Psoas muscle (tissue), 8 donors: ENCODE results near the gene ACTL6B. TPM values are rescaled to one million over a fixed set of nuclear protein-coding genes. Genes with fewer than 3 reads are reported as not detected.
"Not testable (repeated sequence)": the region's sequence is repeated elsewhere in the genome, so short reads cannot be mapped to it uniquely, and the experiment has no call there.

Experiments used
- ATAC-seq, 4 donors: fragments of 200-7000 bp; cut with Tn5 transposase; one replicate each; pipeline ENCODE4 v1.9.1; 2020; ENCODE audit warnings: moderate library complexity in 3 of 4, mild to moderate bottlenecking in 2 of 4
- DNase-seq, 2 donors: peaks; one replicate each; pipeline ENCODE4 v3.0.0-alpha.2; 2020
- H3K27ac ChIP-seq: fragments of 200-600 bp; one replicate; pipeline ENCODE4 v1.8.0; 2022
- H3K27me3 ChIP-seq, 3 donors: fragments of 200-600 bp in 1 of 3; one replicate each; pipeline versions ENCODE4 v1.6.1 to v1.8.0; 2013 to 2022; ENCODE audit warnings: low read length in 2 of 3, mild to moderate bottlenecking in 2 of 3, moderate library complexity in 1 of 3; ENCODE audit not compliant: insufficient read depth in 3 of 3
- H3K36me3 ChIP-seq, 2 donors: fragments of 200-600 bp in 1 of 2; one replicate each; pipeline versions ENCODE4 v1.6.1 to v1.8.0; 2013 to 2022; ENCODE audit warnings: low read depth in 1 of 2, mild to moderate bottlenecking in 1 of 2, moderate library complexity in 1 of 2; ENCODE audit not compliant: insufficient read depth in 1 of 2
- H3K4me1 ChIP-seq: fragments of 200-600 bp; one replicate; pipeline ENCODE4 v1.8.0; 2022
- H3K4me3 ChIP-seq: fragments of 200-600 bp; one replicate; pipeline ENCODE4 v1.8.0; 2022; ENCODE audit warnings: mild to moderate bottlenecking
- H3K9me3 ChIP-seq: fragments of 200-600 bp; one replicate; pipeline ENCODE4 v1.8.0; 2022
- WGBS, 3 donors: extraction: QIAGEN DNeasy Blood & Tissue Kit; methylation state at CpG; one replicate each; pipeline versions ENCODE4 v1.1.6 to v1.1.7; 2013; 5-methylcytosine and 5-hydroxymethylcytosine counted together
- intact Hi-C, 2 donors: fragments of 100-400 bp; cut with DNase I; formaldehyde crosslinking; loops; one replicate each; pipeline versions ENCODE4 v1.11.0 to v1.14.2; 2022
- polyA plus RNA-seq, 3 donors: library from polyadenylated mRNA; stranded (reverse); fragments of 200-250 nt; gene quantifications; one replicate each; pipeline ENCODE4 v1.2.3, GENCODE V29; 2013
- total RNA-seq, 4 donors: library from RNA; stranded (reverse); fragmentation: NEBNext Ultra II Directional in 2 of 4; extraction: Animal tissue kit (Norgen Biotek cat#: 25700) in 2 of 4; gene quantifications; one replicate each; pipeline versions ENCODE4 v1.2.1 to v1.2.4, GENCODE V29; 2021 to 2023
- TF ChIP-seq, protein P1 (sequence below): fragments of 200-600 bp; IDR thresholded peaks from one replicate; pipeline ENCODE4 v1.8.0; 2022; ENCODE audit warnings: antibody characterized with exemption
- donor health status: healthy with polysubstance abuse.
- donor health status: DM: no; HTN: no; CAD: no; lungs with moderate emphysema.
- donor health status: Bipolar disorder and iron deficiency.
- donor health status: healthy.
- donor health status: DM: yes; HTN: yes; CAD: no.
- donor health status: DM: no; HTN: no; CAD: no.
- donor health status: DM: no; HTN: no; CAD: no.
- donor health status: DM: yes; HTN: yes; CAD: no.

Gene ACTL6B
- total and polyA plus RNA-seq, 7 donors: 0.03 TPM; not detected in 6

DNA sequence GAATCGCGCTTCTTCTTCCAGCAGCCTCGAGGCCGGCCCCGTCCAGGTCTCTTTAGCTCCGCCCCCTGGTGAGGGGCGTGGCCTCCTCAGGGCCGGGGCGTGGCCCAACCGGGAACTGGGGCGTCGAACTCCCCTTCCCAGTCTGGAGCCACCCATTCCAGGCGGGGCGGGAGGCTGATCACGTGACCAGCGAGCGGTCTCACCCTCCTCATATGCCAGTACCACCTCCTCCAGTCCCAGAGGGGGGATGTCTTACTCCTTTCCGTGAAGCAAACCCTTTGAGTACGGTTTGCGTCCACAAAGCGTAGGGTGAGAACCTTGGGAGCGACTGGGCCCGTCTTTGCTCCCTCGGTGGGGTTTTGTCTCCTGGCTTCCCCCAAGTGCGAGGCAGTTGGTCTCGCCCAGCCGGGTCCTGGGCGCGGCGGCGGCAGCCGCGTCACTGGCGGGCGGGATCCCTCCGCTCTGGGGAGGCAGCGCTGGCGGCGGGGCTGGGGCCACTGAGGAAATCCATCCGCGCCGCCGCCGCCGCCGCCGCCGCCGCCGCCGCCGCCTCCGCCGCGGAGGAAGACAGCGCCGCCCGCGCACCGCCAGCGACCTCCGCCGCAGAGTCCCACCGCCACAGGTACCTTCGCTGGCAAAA is 17.2 kb upstream of the ACTL6B start, which contains the start of gene GNB2:
GNB2 (plus strand) TSS at position 439 of the 640 bp plus-strand sequence. CDS start 2,526 bp downstream, outside the sequence.
- Histone ChIP-seq H3K9me3 (no peaks in the 10 kb centered on the region), H3K4me3 (peak within 1 kb of the TSS; percentile 92), H3K27me3 (no peaks in the 10 kb centered on the region), H3K27ac (peak within 1 kb of the TSS; percentile 97), H3K4me1 (no peaks in the 10 kb centered on the region), H3K36me3 (peaks cover 0 to 22% of the 10 kb centered on the region in 2 donors)
- peak; percentile 89 to 94 (median 92) for ATAC-seq
- 0 to 1% (median 1%) methylated on average over 23 to 65 of the region's 65 CpGs for WGBS, 3 donors
- TF ChIP-seq, protein P1, sequence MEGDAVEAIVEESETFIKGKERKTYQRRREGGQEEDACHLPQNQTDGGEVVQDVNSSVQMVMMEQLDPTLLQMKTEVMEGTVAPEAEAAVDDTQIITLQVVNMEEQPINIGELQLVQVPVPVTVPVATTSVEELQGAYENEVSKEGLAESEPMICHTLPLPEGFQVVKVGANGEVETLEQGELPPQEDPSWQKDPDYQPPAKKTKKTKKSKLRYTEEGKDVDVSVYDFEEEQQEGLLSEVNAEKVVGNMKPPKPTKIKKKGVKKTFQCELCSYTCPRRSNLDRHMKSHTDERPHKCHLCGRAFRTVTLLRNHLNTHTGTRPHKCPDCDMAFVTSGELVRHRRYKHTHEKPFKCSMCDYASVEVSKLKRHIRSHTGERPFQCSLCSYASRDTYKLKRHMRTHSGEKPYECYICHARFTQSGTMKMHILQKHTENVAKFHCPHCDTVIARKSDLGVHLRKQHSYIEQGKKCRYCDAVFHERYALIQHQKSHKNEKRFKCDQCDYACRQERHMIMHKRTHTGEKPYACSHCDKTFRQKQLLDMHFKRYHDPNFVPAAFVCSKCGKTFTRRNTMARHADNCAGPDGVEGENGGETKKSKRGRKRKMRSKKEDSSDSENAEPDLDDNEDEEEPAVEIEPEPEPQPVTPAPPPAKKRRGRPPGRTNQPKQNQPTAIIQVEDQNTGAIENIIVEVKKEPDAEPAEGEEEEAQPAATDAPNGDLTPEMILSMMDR: no peak
- peak; percentile 99 to 100 for DNase-seq
- intact Hi-C loops: loop anchor here (5.0 kb wide), 2 partner anchors 46 to 61 kb away; partner anchors contain the start of gene MOSPD3 (in 2 of the 2)

GRCh38 chr7:100671353-100672327 is 15.4 kb upstream of the ACTL6B start:
- peaks cover 0 to 5% of the 10 kb centered on the region in 2 donors for H3K36me3 ChIP-seq
- H3K9me3 ChIP-seq: no peaks in the 10 kb centered on the region
- intact Hi-C loops: loop anchor here (5.0 kb wide), 2 partner anchors 44 to 59 kb away; partner anchors contain the start of gene MOSPD3 (in 2 of the 2)
- H3K4me3 ChIP-seq: no peak overlapping the region
- H3K27me3 ChIP-seq: no peaks in the 10 kb centered on the region
- WGBS, 3 donors: 83 to 86% (median 85%) methylated on average over 18 of the region's 18 CpGs
- TF ChIP-seq, protein P1: no peak
- peak in 1 of 2 donors; percentile 2 for DNase-seq
- no peaks in the 10 kb centered on the region for H3K4me1 ChIP-seq
- no peak for ATAC-seq
- no peak overlapping the region for H3K27ac ChIP-seq

DNA sequence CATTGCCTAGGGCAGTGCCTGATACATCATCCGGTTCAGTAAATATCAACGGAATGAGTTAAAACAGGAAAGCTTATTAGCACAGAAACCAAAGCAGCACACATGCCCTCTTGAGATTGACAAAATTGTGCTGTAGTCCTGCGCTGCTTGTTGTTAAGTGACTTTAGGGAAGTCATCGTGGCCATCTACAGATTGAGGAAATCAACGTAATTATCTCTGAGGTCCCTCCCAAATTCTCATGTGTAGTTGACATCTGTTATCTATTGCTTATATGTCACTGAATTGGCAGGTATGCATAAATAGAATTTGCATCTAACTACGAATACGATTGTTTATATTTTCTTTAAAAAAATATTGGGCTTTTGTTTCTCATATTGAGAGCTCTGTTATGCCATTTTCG is 13.8 kb upstream of the ACTL6B start:
- 73 to 77% (median 74%) methylated on average over 8 of the region's 8 CpGs for WGBS, 3 donors
- Histone ChIP-seq H3K27me3 (no peaks in the 10 kb centered on the region), H3K27ac (no peak overlapping the region), H3K36me3 (no peaks in the 10 kb centered on the region), H3K4me1 (no peaks in the 10 kb centered on the region), H3K4me3 (no peak overlapping the region), H3K9me3 (no peaks in the 10 kb centered on the region)
- intact Hi-C loops: loop anchor here (5.0 kb wide), 2 partner anchors 43 to 58 kb away; partner anchors contain the start of gene MOSPD3 (in 2 of the 2)
- no peak for DNase-seq
- TF ChIP-seq, protein P1: no peak
- ATAC-seq: no peak

DNA sequence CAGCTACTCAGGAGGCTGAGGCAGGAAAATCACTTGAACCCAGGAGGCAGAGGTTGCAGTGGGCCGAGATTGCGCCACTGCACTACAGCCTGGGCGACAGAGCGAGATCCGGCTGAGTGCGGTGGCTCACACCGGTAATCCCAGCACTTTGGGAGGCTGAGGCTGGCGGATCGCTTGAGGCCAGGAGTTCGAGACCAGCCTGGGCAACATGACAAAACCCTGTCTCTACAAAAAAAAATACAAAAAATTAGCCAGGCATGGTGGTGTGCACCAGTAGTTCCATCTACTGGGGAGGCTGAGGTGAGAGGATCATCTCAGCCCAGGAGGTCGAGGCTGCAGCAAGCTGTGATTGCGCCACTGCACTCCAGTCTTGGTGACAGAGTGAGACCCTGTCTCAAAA is 12.9 kb upstream of the ACTL6B start:
- H3K4me3 ChIP-seq, ATAC-seq, H3K27ac ChIP-seq, H3K4me1 ChIP-seq, H3K27me3 ChIP-seq, intact Hi-C loops, DNase-seq, H3K36me3 ChIP-seq, H3K9me3 ChIP-seq: not testable (repeated sequence)
- WGBS, 3 donors: 92 to 95% (median 93%) methylated on average over 12 of the region's 12 CpGs

GRCh38 chr7:100668069-100668449 is 11.8 kb upstream of the ACTL6B start:
- H3K4me1 ChIP-seq: no peaks in the 10 kb centered on the region
- TF ChIP-seq, protein P1: no peak
- no peaks in the 10 kb centered on the region for H3K36me3 ChIP-seq
- intact Hi-C loops: no loop called here
- DNase-seq (no peak), ATAC-seq (no peak)
- WGBS, 3 donors: 82 to 84% (median 83%) methylated on average over 2 of the region's 2 CpGs
- H3K27ac ChIP-seq: no peak overlapping the region
- no peaks in the 10 kb centered on the region for H3K9me3 ChIP-seq
- no peaks in the 10 kb centered on the region for H3K27me3 ChIP-seq
- H3K4me3 ChIP-seq: no peak overlapping the region
